Measurements from ENCODE around the gene RBM5. TPM values are rescaled to one million over a fixed set of nuclear protein-coding genes. Genes with fewer than 3 reads are reported as not detected.

The RBM5 gene
- total RNA-seq, 1 donor from 2014 or later: 213 TPM

GRCh38 chr3:50121072-50122032 lies 32.6 kb downstream of the RBM5 start:
- H3K27me3 Mint-ChIP-seq (ENCODE audit: unreplicated experiment): no peaks in the 10 kb centered on the region
- peaks cover 25% of the 10 kb centered on the region for H3K36me3 Mint-ChIP-seq (ENCODE audit: unreplicated experiment)
- H3K9me3 Mint-ChIP-seq (ENCODE audit: unreplicated experiment): no peaks in the 10 kb centered on the region
- DNase-seq (ENCODE audit: extremely low spot score, unreplicated experiment): peak; percentile 91
- TF ChIP-seq CTCF (IDR thresholded peaks at IDR 0.05): peak; percentile 92
- H3K27ac Mint-ChIP-seq (ENCODE audit: unreplicated experiment): no peak overlapping the region
- H3K4me3 Mint-ChIP-seq (ENCODE audit: unreplicated experiment): no peak overlapping the region
- H3K4me1 Mint-ChIP-seq (ENCODE audit: unreplicated experiment): peaks cover 37% of the 10 kb centered on the region

DNA sequence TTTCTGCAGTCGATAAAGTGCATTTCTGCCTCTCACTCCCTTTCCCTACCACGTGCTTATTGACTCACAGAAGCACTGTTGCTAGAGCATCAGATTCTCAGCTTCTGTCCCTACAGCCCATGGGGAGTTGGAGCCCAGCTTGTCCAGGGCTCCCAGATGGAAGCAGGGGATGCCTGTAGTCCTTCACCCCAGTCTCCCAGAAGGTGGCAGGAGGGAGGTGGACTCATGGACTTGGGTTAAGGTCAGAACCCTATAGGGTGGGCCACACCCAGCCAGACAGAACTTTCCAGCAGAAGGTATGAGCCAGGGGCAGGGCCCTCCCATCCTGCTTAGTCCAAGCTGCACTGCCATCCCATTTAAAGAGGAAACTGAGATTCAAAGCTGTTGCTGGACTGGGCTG lies 33.4 kb downstream of the RBM5 start:
- Mint-ChIP-seq H3K27ac (ENCODE audit: unreplicated experiment) (no peak overlapping the region), H3K9me3 (ENCODE audit: unreplicated experiment) (no peaks in the 10 kb centered on the region)
- no peak for TF ChIP-seq CTCF (IDR thresholded peaks at IDR 0.05)

DNA sequence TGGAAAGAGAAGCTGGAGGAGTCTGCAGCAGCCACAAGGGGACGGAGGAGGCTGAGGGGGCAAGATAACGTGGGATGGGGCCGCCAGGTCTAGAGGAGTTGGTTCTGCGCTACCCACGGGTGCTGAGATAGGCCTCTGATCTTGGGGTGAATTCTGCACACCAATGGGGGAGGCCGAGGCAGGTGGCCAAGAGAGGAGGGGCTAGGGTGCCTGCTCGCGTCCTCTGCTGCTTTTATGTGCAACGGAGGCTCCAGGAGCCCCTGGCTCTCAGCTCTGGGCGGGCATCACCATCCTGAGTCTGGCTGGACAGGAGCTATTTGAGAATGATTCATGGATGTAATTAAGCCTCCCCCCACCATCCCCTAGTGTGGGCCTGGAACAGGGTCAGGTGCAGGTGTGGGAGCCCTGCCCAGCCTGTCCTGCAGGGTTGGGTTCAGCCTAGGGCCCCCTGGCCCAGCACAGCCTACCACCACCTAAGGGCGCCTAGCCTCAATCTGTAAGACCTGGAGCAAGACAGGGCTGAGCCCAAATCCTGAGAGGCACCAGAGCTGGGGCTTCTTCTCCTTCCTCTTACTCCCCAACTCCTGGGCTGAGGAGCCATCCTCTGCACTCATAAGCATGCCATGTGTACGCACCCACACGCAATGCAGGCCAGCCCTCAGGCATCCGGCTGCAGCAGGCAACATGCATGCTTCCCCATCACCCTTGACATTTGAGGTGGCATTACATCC lies 34.1 kb downstream of the RBM5 start:
- H3K27ac Mint-ChIP-seq (ENCODE audit: unreplicated experiment): no peak overlapping the region
- no peaks in the 10 kb centered on the region for H3K27me3 Mint-ChIP-seq (ENCODE audit: unreplicated experiment)
- H3K9me3 Mint-ChIP-seq (ENCODE audit: unreplicated experiment): no peaks in the 10 kb centered on the region
- H3K4me3 Mint-ChIP-seq (ENCODE audit: unreplicated experiment): no peak overlapping the region
- peaks cover 16% of the 10 kb centered on the region for H3K36me3 Mint-ChIP-seq (ENCODE audit: unreplicated experiment)
- TF ChIP-seq CTCF (IDR thresholded peaks at IDR 0.05): no peak
- H3K4me1 Mint-ChIP-seq (ENCODE audit: unreplicated experiment): peaks cover 51% of the 10 kb centered on the region
- DNase-seq (ENCODE audit: extremely low spot score, unreplicated experiment): no peak

More for the DNA sequence above, 33.4 kb downstream of the RBM5 start:
- Mint-ChIP-seq H3K27me3 (ENCODE audit: unreplicated experiment) (no peaks in the 10 kb centered on the region), H3K4me1 (ENCODE audit: unreplicated experiment) (peaks cover 43% of the 10 kb centered on the region), H3K4me3 (ENCODE audit: unreplicated experiment) (no peak overlapping the region), H3K36me3 (ENCODE audit: unreplicated experiment) (peaks cover 18% of the 10 kb centered on the region)
- DNase-seq (ENCODE audit: extremely low spot score, unreplicated experiment): no peak

DNA sequence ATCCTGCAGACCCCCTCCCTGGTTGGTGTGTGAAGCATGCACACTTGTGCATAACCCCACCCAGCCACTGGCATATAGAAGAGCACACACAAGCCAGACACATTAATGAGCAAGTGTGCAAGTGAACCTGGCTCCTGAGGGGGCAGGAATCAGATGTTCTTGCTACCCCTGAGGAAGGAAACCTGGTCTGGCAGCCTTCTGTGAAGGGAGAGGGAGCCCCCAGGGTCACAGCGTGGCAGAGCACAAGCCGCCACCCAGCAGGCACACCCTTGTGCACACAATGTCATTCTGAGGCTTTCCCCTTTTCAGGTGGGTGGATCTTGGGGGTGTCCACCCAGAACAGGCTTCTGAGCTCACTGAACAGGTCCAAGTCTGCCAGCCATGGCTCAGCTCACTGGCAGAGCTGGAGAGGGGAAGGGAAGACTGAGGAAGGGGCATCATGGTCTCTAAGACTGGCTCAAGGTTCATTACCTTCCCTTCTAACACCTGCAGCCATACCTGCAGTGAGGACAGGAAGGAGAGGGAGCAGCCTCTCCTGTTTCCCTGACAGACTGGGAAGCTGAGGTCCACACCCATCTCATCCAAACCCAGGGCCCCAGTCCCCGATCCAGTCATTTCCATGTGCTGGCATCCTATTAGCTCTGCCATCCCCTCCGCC lies 34.8 kb downstream of the RBM5 start:
- peak overlapping the region; percentile 52 for H3K27ac Mint-ChIP-seq (ENCODE audit: unreplicated experiment)
- peaks cover 58% of the 10 kb centered on the region for H3K4me1 Mint-ChIP-seq (ENCODE audit: unreplicated experiment)
- peaks cover 9% of the 10 kb centered on the region for H3K36me3 Mint-ChIP-seq (ENCODE audit: unreplicated experiment)
- no peak for DNase-seq (ENCODE audit: extremely low spot score, unreplicated experiment)
- no peak for TF ChIP-seq CTCF (IDR thresholded peaks at IDR 0.05)
- no peaks in the 10 kb centered on the region for H3K27me3 Mint-ChIP-seq (ENCODE audit: unreplicated experiment)
- H3K4me3 Mint-ChIP-seq (ENCODE audit: unreplicated experiment): no peak overlapping the region
- no peaks in the 10 kb centered on the region for H3K9me3 Mint-ChIP-seq (ENCODE audit: unreplicated experiment)
